ENCODE data around the gene SLC4A2.

SLC4A2 gene

GRCh38 chr7:151028131-151028947 lies 31.1 kb upstream of the SLC4A2 start, which contains the start of gene ABCB8:
Gene ABCB8, plus strand, starts transcription at chr7:151028450. Its CDS starts 66 bp downstream, at chr7:151028516.
- Histone ChIP-seq H3K4me3 (ENCODE audit: control insufficient read depth in 1 of 7, extremely low read depth in 1 of 7, insufficient read depth in 4 of 7, low read depth in 2 of 7, low read length in 6 of 7) (peak within 1 kb of the TSS; percentile 72 to 90 (median 84)), H3K27ac (ENCODE audit: insufficient read depth in 1 of 2, low read depth in 1 of 2, low read length in 2 of 2, poor library complexity in 1 of 2, severe bottlenecking in 2 of 2) (peak within 1 kb of the TSS; percentile 75 to 89), H3K9me3 (ENCODE audit: control extremely low read depth in 1 of 5, control insufficient read depth in 4 of 5, insufficient read depth in 2 of 5, low read depth in 1 of 5, low read length in 4 of 5) (no peaks in the 10 kb centered on the region), H3K36me3 (ENCODE audit: control insufficient read depth in 4 of 4, insufficient read depth in 4 of 4, low read length in 3 of 4) (peaks cover 0 to 7% (median under 1%) of the 10 kb centered on the region in 4 experiments), H3K27me3 (replicated peaks in 2 of 5; ENCODE audit: control insufficient read depth in 4 of 5, insufficient read depth in 5 of 5, low read length in 4 of 5) (peaks cover 0 to 3% (median 0%) of the 10 kb centered on the region in 5 experiments), H3K4me1 (ENCODE audit: control extremely low read depth in 1 of 4, control insufficient read depth in 4 of 4, insufficient read depth in 4 of 4, low read length in 3 of 4) (peaks cover 7 to 18% (median 14%) of the 10 kb centered on the region in 4 experiments)
- WGBS (ENCODE audit: insufficient coverage): under 1% methylated on average over 45 of the region's 53 CpGs
- ChIA-PET POLR2A (interaction anchor here (0.6 to 1.5 kb wide), 7 partner anchors 11 to 118 kb away, joined by 3 to 7 read pairs (median 3); partner anchors contain the start of genes FASTK and TMUB1), CTCF (interaction anchor here (0.7 to 5.9 kb wide), 11 partner anchors 9 to 82 kb away, joined by 3 to 39 read pairs (median 6); partner anchors contain the start of gene SLC4A2)
- peak; percentile 99 for DNase-seq

GRCh38 chr7:151028948-151029501 lies 30.4 kb upstream of the SLC4A2 start:
- Histone ChIP-seq H3K36me3 (ENCODE audit: control insufficient read depth in 4 of 4, insufficient read depth in 4 of 4, low read length in 3 of 4) (peaks cover 0 to 8% (median 2%) of the 10 kb centered on the region in 4 experiments), H3K4me3 (ENCODE audit: control insufficient read depth in 1 of 7, extremely low read depth in 1 of 7, insufficient read depth in 4 of 7, low read depth in 2 of 7, low read length in 6 of 7) (peak overlapping the region in 6 of 7 experiments; percentile 72 to 90 (median 86)), H3K4me1 (ENCODE audit: control extremely low read depth in 1 of 4, control insufficient read depth in 4 of 4, insufficient read depth in 4 of 4, low read length in 3 of 4) (peaks cover 7 to 18% (median 14%) of the 10 kb centered on the region in 4 experiments), H3K27me3 (replicated peaks in 2 of 5; ENCODE audit: control insufficient read depth in 4 of 5, insufficient read depth in 5 of 5, low read length in 4 of 5) (peaks cover 0 to 3% (median 0%) of the 10 kb centered on the region in 5 experiments), H3K27ac (ENCODE audit: insufficient read depth in 1 of 2, low read depth in 1 of 2, low read length in 2 of 2, poor library complexity in 1 of 2, severe bottlenecking in 2 of 2) (peak overlapping the region; percentile 75 to 89), H3K9me3 (ENCODE audit: control extremely low read depth in 1 of 5, control insufficient read depth in 4 of 5, insufficient read depth in 2 of 5, low read depth in 1 of 5, low read length in 4 of 5) (no peaks in the 10 kb centered on the region)
- CTCF ChIA-PET: interaction anchor here (0.5 to 5.9 kb wide), 10 partner anchors 8 to 82 kb away, joined by 3 to 39 read pairs (median 5); partner anchors contain the start of gene SLC4A2
- POLR2A ChIA-PET: interaction anchor here (0.6 to 1.5 kb wide), 5 partner anchors 10 to 118 kb away, joined by 3 to 7 read pairs (median 3); partner anchors contain the start of genes FASTK and TMUB1
- no peak for DNase-seq
- WGBS (ENCODE audit: insufficient coverage): 76% methylated on average over 14 of the region's 17 CpGs

GRCh38 chr7:151031011-151031410 lies 28.4 kb upstream of the SLC4A2 start:
- no peak for DNase-seq

GRCh38 chr7:151032936-151033863 lies 26.2 kb upstream of the SLC4A2 start:
- H3K36me3 ChIP-seq (ENCODE audit: control insufficient read depth in 4 of 4, insufficient read depth in 4 of 4, low read length in 3 of 4): peaks cover 6 to 41% (median 26%) of the 10 kb centered on the region in 4 experiments
- H3K4me1 ChIP-seq (ENCODE audit: control extremely low read depth in 1 of 4, control insufficient read depth in 4 of 4, insufficient read depth in 4 of 4, low read length in 3 of 4): peaks cover 6 to 10% (median 7%) of the 10 kb centered on the region in 4 experiments
- CTCF ChIA-PET: interaction anchor here (0.6 to 5.9 kb wide), 4 partner anchors 15 to 35 kb away, joined by 3 to 39 read pairs (median 5); no protein-coding TSS in a partner anchor
- H3K9me3 ChIP-seq (ENCODE audit: control extremely low read depth in 1 of 5, control insufficient read depth in 4 of 5, insufficient read depth in 2 of 5, low read depth in 1 of 5, low read length in 4 of 5): no peaks in the 10 kb centered on the region
- POLR2A ChIA-PET: no interaction called here
- H3K4me3 ChIP-seq (ENCODE audit: control insufficient read depth in 1 of 7, extremely low read depth in 1 of 7, insufficient read depth in 4 of 7, low read depth in 2 of 7, low read length in 6 of 7): no peak overlapping the region
- H3K27ac ChIP-seq (ENCODE audit: insufficient read depth in 1 of 2, low read depth in 1 of 2, low read length in 2 of 2, poor library complexity in 1 of 2, severe bottlenecking in 2 of 2): no peak overlapping the region
- WGBS (ENCODE audit: insufficient coverage): 92% methylated on average over 13 of the region's 17 CpGs
- H3K27me3 ChIP-seq (replicated peaks in 2 of 5; ENCODE audit: control insufficient read depth in 4 of 5, insufficient read depth in 5 of 5, low read length in 4 of 5): no peaks in the 10 kb centered on the region
- no peak for DNase-seq

More at GRCh38 chr7:151031011-151031410, 28.4 kb upstream of the SLC4A2 start:
- peaks cover 4 to 28% (median 15%) of the 10 kb centered on the region in 4 experiments for H3K36me3 ChIP-seq (ENCODE audit: control insufficient read depth in 4 of 4, insufficient read depth in 4 of 4, low read length in 3 of 4)
- no peak overlapping the region for H3K27ac ChIP-seq (ENCODE audit: insufficient read depth in 1 of 2, low read depth in 1 of 2, low read length in 2 of 2, poor library complexity in 1 of 2, severe bottlenecking in 2 of 2)
- H3K27me3 ChIP-seq (replicated peaks in 2 of 5; ENCODE audit: control insufficient read depth in 4 of 5, insufficient read depth in 5 of 5, low read length in 4 of 5): peaks cover 0 to 2% (median 0%) of the 10 kb centered on the region in 5 experiments
- CTCF ChIA-PET: interaction anchor here (0.9 to 5.9 kb wide), 4 partner anchors 13 to 90 kb away, joined by 3 to 39 read pairs (median 3); no protein-coding TSS in a partner anchor
- POLR2A ChIA-PET: no interaction called here
- WGBS (ENCODE audit: insufficient coverage): 100% methylated on average over 3 of the region's 4 CpGs
- H3K4me1 ChIP-seq (ENCODE audit: control extremely low read depth in 1 of 4, control insufficient read depth in 4 of 4, insufficient read depth in 4 of 4, low read length in 3 of 4): peaks cover 7 to 18% (median 14%) of the 10 kb centered on the region in 4 experiments
- H3K9me3 ChIP-seq (ENCODE audit: control extremely low read depth in 1 of 5, control insufficient read depth in 4 of 5, insufficient read depth in 2 of 5, low read depth in 1 of 5, low read length in 4 of 5): no peaks in the 10 kb centered on the region
- no peak overlapping the region for H3K4me3 ChIP-seq (ENCODE audit: control insufficient read depth in 1 of 7, extremely low read depth in 1 of 7, insufficient read depth in 4 of 7, low read depth in 2 of 7, low read length in 6 of 7)

- Histone ChIP-seq H3K27me3 (replicated peaks in 2 of 5; ENCODE audit: control insufficient read depth in 4 of 5, insufficient read depth in 5 of 5, low read length in 4 of 5) (no peaks in the 10 kb centered on the region), H3K4me3 (ENCODE audit: control insufficient read depth in 1 of 7, extremely low read depth in 1 of 7, insufficient read depth in 4 of 7, low read depth in 2 of 7, low read length in 6 of 7) (no peak overlapping the region), H3K4me1 (ENCODE audit: control extremely low read depth in 1 of 4, control insufficient read depth in 4 of 4, insufficient read depth in 4 of 4, low read length in 3 of 4) (peaks cover 5 to 14% (median 10%) of the 10 kb centered on the region in 4 experiments), H3K36me3 (ENCODE audit: control insufficient read depth in 4 of 4, insufficient read depth in 4 of 4, low read length in 3 of 4) (peaks cover 6 to 41% (median 26%) of the 10 kb centered on the region in 4 experiments), H3K9me3 (ENCODE audit: control extremely low read depth in 1 of 5, control insufficient read depth in 4 of 5, insufficient read depth in 2 of 5, low read depth in 1 of 5, low read length in 4 of 5) (no peaks in the 10 kb centered on the region), H3K27ac (ENCODE audit: insufficient read depth in 1 of 2, low read depth in 1 of 2, low read length in 2 of 2, poor library complexity in 1 of 2, severe bottlenecking in 2 of 2) (no peak overlapping the region)
- ChIA-PET CTCF (interaction anchor here (0.6 to 1.4 kb wide), 2 partner anchors 16 to 34 kb away, joined by 3 to 6 read pairs; no protein-coding TSS in a partner anchor), POLR2A (no interaction called here)
- no peak for DNase-seq
- 100% methylated on average over 3 of the region's 5 CpGs for WGBS (ENCODE audit: insufficient coverage)
Observed at GRCh38 chr7:151033864-151034249, 25.5 kb upstream of the SLC4A2 start.

- CTCF ChIA-PET: interaction anchor here (0.6 to 1.4 kb wide), 2 partner anchors 16 to 34 kb away, joined by 3 to 6 read pairs; no protein-coding TSS in a partner anchor
- WGBS (ENCODE audit: insufficient coverage): 92% methylated on average over 18 of the region's 21 CpGs
- Histone ChIP-seq H3K27me3 (replicated peaks in 2 of 5; ENCODE audit: control insufficient read depth in 4 of 5, insufficient read depth in 5 of 5, low read length in 4 of 5) (no peaks in the 10 kb centered on the region), H3K9me3 (ENCODE audit: control extremely low read depth in 1 of 5, control insufficient read depth in 4 of 5, insufficient read depth in 2 of 5, low read depth in 1 of 5, low read length in 4 of 5) (no peaks in the 10 kb centered on the region), H3K4me1 (ENCODE audit: control extremely low read depth in 1 of 4, control insufficient read depth in 4 of 4, insufficient read depth in 4 of 4, low read length in 3 of 4) (peaks cover 0 to 17% (median 13%) of the 10 kb centered on the region in 4 experiments), H3K36me3 (ENCODE audit: control insufficient read depth in 4 of 4, insufficient read depth in 4 of 4, low read length in 3 of 4) (peaks cover 6 to 41% (median 26%) of the 10 kb centered on the region in 4 experiments), H3K27ac (ENCODE audit: insufficient read depth in 1 of 2, low read depth in 1 of 2, low read length in 2 of 2, poor library complexity in 1 of 2, severe bottlenecking in 2 of 2) (no peak overlapping the region), H3K4me3 (ENCODE audit: control insufficient read depth in 1 of 7, extremely low read depth in 1 of 7, insufficient read depth in 4 of 7, low read depth in 2 of 7, low read length in 6 of 7) (no peak overlapping the region)
- DNase-seq: no peak
- POLR2A ChIA-PET: no interaction called here
Observed at GRCh38 chr7:151034312-151035025, 24.9 kb upstream of the SLC4A2 start.

All from common myeloid progenitor, CD34-positive (primary cell).